Stimulated activated CD8-positive, alpha-beta memory T cell treated with anti-CD3 and anti-CD28 coated beads, Interleukin-7, amount 100 ng/mL, for 48 hours (primary cell): ENCODE measurements around the gene TNS2.
A peak's percentile ranks its signal among the peaks of the same experiment; 100 is the strongest.
"Not testable (repeated sequence)": the region's sequence is repeated elsewhere in the genome, so short reads cannot be mapped to it uniquely, and the experiment has no call there.

Source experiments
- DNase-seq, 2 donors: peaks; one replicate each; pipeline ENCODE4 v3.0.0-alpha.2; 2020; ENCODE audit warnings: low read depth in 1 of 2; ENCODE audit errors: extremely low read depth in 1 of 2

Gene TNS2

GRCh38 chr12:53094796-53095595, 45.1 kb downstream of the TNS2 start:
- not testable (repeated sequence) for DNase-seq

- not testable (repeated sequence) for DNase-seq
These were observed 45.7 kb downstream of the TNS2 start for GRCh38 chr12:53095596-53095895.

- no peak for DNase-seq
These were observed 46.4 kb downstream of the TNS2 start for GRCh38 chr12:53096089-53096741.

- no peak for DNase-seq
These were observed 46.9 kb downstream of the TNS2 start for GRCh38 chr12:53096759-53097158.

- DNase-seq: no peak
These were observed 47.3 kb downstream of the TNS2 start for GRCh38 chr12:53097207-53097563.

- peak; percentile 39 to 46 for DNase-seq
These were observed 47.9 kb downstream of the TNS2 start, which contains the start of gene IGFBP6 for GRCh38 chr12:53097564-53098353. IGFBP6 (plus strand) TSS chr12:53097667; CDS start chr12:53097718, 51 bp downstream.

GRCh38 chr12:53098354-53098981, 48.6 kb downstream of the TNS2 start:
- DNase-seq: peak; percentile 19 to 53

- DNase-seq: peak; percentile 77 to 88
These were observed 49.4 kb downstream of the TNS2 start for GRCh38 chr12:53099071-53099882.

- no peak for DNase-seq
These were observed 50.7 kb downstream of the TNS2 start for GRCh38 chr12:53100466-53101151.

- no peak for DNase-seq
These were observed 51.4 kb downstream of the TNS2 start for GRCh38 chr12:53101266-53101665.

- DNase-seq: no peak
These were observed 52.3 kb downstream of the TNS2 start for GRCh38 chr12:53101931-53102781.

- peak; percentile 31 to 68 for DNase-seq
These were observed 53.3 kb downstream of the TNS2 start, which contains the start of gene SOAT2 for GRCh38 chr12:53102883-53103807. SOAT2 (plus strand) TSS chr12:53103486; CDS start chr12:53103578, 92 bp downstream.

- no peak for DNase-seq
These were observed 54.0 kb downstream of the TNS2 start for GRCh38 chr12:53103860-53104305.

- DNase-seq: no peak
These were observed 55.4 kb downstream of the TNS2 start for GRCh38 chr12:53105256-53105655.

- DNase-seq: no peak
These were observed 56.0 kb downstream of the TNS2 start for GRCh38 chr12:53105712-53106439.

- no peak for DNase-seq
These were observed 57.3 kb downstream of the TNS2 start for GRCh38 chr12:53107122-53107521.

- DNase-seq: not testable (repeated sequence)
These were observed 62.6 kb downstream of the TNS2 start for GRCh38 chr12:53112431-53112830.
